ENCODE measurements around the gene ATP13A1.

ATP13A1 gene

DNA sequence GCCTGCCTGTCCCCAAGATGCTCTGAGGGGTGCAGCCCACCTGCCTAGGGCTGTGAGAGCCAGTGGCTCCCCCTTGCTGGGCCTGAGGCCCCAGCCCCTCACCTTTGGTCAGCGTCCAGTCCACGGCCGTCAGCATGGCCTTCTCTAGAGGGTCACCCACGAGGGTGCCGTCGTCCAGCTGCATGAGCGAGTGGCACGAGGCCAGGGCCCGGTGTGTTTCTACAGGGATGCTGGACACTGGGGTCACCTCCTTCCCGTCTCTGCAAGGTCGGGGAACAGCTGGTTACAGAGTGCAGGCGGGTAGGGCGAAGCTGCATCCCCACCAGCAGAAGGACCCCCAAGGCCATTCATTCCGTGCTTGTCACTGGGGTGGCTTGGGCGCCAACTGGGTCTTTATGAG is 9.0 kb downstream of the ATP13A1 start:
- no peak for ATAC-seq (ENCODE audit: low read depth)
- peaks cover 86% of the 10 kb centered on the region for H3K36me3 ChIP-seq (ENCODE audit: low read depth)
- no peaks in the 10 kb centered on the region for H3K9me3 ChIP-seq (ENCODE audit: severe bottlenecking)
- H3K4me3 ChIP-seq (ENCODE audit: severe bottlenecking), result no peak overlapping the region
- TF ChIP-seq, protein P1, sequence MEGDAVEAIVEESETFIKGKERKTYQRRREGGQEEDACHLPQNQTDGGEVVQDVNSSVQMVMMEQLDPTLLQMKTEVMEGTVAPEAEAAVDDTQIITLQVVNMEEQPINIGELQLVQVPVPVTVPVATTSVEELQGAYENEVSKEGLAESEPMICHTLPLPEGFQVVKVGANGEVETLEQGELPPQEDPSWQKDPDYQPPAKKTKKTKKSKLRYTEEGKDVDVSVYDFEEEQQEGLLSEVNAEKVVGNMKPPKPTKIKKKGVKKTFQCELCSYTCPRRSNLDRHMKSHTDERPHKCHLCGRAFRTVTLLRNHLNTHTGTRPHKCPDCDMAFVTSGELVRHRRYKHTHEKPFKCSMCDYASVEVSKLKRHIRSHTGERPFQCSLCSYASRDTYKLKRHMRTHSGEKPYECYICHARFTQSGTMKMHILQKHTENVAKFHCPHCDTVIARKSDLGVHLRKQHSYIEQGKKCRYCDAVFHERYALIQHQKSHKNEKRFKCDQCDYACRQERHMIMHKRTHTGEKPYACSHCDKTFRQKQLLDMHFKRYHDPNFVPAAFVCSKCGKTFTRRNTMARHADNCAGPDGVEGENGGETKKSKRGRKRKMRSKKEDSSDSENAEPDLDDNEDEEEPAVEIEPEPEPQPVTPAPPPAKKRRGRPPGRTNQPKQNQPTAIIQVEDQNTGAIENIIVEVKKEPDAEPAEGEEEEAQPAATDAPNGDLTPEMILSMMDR (IDR thresholded peaks at IDR 0.05; ENCODE audit: poor library complexity, severe bottlenecking), result no peak
- H3K27me3 ChIP-seq (ENCODE audit: insufficient read depth, poor library complexity, severe bottlenecking), result no peaks in the 10 kb centered on the region
- no peaks in the 10 kb centered on the region for H3K4me1 ChIP-seq (ENCODE audit: insufficient read depth, poor library complexity, severe bottlenecking)
- H3K27ac ChIP-seq (ENCODE audit: poor library complexity, severe bottlenecking), result no peak overlapping the region
- no peak for DNase-seq (ENCODE audit: low spot score)

DNA sequence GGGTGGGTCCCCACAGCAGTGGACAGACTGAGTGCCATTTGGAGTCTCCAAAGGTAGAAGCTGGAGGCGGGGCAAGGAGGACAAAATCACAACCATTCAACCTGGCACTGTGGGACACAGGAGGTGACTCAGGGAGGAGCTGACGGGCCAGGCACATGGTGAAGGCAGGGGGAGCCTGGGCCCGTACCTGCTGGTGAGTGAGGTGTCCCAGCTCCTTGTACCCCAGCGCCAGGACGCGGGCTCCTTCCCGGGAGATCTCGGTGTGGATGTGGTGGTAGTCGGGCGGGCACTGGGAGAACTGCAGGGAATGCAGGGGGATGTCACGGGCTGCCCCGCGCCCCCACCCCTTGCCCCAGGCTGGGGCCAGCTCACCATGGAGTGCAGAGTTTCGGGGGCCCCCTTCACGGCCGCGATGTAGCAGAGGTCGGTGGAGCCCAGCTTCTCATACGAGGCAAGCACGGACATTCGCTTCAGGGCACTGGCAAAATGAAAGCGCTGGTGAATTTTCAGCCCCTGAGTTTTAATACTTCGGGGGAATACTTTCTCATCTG is 9.8 kb downstream of the ATP13A1 start:
- TF ChIP-seq, protein P1 (IDR thresholded peaks at IDR 0.05; ENCODE audit: poor library complexity, severe bottlenecking), result no peak
- no peaks in the 10 kb centered on the region for H3K4me1 ChIP-seq (ENCODE audit: insufficient read depth, poor library complexity, severe bottlenecking)
- ATAC-seq (ENCODE audit: low read depth), result no peak
- H3K27me3 ChIP-seq (ENCODE audit: insufficient read depth, poor library complexity, severe bottlenecking), result no peaks in the 10 kb centered on the region
- H3K27ac ChIP-seq (ENCODE audit: poor library complexity, severe bottlenecking), result no peak overlapping the region
- no peak for DNase-seq (ENCODE audit: low spot score)
- no peaks in the 10 kb centered on the region for H3K9me3 ChIP-seq (ENCODE audit: severe bottlenecking)
- no peak overlapping the region for H3K4me3 ChIP-seq (ENCODE audit: severe bottlenecking)
- H3K36me3 ChIP-seq (ENCODE audit: low read depth), result peaks cover 82% of the 10 kb centered on the region

DNA sequence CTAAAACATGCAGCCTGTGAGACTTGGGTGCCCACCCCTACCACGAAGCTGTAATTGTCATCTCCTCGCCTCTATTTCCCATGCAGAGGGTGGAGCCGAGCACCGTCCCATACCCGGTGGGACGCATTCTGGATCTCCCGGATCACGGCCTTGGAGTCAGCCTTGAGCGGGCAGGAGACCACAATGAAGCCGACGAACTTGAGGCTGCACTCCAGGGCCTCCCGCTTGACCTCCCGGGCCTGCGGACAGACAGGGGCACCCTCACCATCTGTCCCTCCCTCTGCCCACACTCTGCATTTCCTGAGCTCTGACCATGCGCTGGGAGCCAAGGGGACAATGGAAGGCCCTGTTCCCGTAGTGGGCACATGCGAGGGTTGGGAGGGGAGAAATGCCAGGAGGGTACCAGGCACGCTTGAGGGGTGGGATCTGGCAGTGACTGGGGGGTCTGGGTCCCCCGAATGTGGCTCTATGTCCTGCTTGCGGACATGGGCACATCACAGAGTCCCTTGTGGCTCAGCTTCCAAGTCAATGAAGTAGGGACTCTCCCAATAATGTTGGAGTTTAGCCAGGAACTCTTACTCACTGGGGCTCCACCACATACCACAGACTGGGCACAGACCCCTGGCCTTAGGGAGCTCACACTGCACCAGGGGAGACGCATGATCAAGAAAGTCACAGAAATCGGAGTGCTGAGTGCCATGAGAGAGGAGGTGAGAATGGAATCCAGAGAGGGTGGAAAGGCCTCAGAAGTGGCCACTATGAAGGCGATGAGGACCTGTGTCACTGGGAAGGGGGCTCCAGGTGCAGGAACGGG is 10.8 kb downstream of the ATP13A1 start:
- DNase-seq (ENCODE audit: low spot score) (no peak), ATAC-seq (ENCODE audit: low read depth) (no peak)
- Histone ChIP-seq H3K9me3 (ENCODE audit: severe bottlenecking) (no peaks in the 10 kb centered on the region), H3K27ac (ENCODE audit: poor library complexity, severe bottlenecking) (no peak overlapping the region), H3K27me3 (ENCODE audit: insufficient read depth, poor library complexity, severe bottlenecking) (no peaks in the 10 kb centered on the region), H3K4me1 (ENCODE audit: insufficient read depth, poor library complexity, severe bottlenecking) (no peaks in the 10 kb centered on the region), H3K4me3 (ENCODE audit: severe bottlenecking) (no peak overlapping the region), H3K36me3 (ENCODE audit: low read depth) (peaks cover 79% of the 10 kb centered on the region)
- TF ChIP-seq, protein P1 (IDR thresholded peaks at IDR 0.05; ENCODE audit: poor library complexity, severe bottlenecking), result no peak

DNA sequence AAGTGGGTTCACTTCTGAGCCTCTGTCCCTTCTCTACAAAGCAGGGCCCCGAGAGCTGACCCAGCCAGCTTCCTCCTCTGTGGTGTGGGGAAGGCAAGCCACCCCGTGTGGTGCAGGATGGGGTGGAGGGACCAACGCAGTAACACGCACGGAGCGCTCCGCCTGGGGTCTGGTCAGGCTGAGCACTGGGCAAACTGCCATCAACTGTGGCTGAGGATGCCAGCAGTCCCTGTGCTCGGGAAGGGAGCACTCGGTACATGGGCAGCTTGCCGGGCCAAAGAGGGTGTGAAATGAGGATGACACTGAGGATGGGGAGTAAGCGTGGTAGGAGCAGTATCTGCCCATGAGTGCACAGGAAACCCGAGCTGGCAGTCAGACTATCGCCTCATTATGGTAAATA is 12.4 kb downstream of the ATP13A1 start:
- DNase-seq (ENCODE audit: low spot score), result no peak
- Histone ChIP-seq H3K27ac (ENCODE audit: poor library complexity, severe bottlenecking) (no peak overlapping the region), H3K4me1 (ENCODE audit: insufficient read depth, poor library complexity, severe bottlenecking) (no peaks in the 10 kb centered on the region), H3K27me3 (ENCODE audit: insufficient read depth, poor library complexity, severe bottlenecking) (no peaks in the 10 kb centered on the region), H3K9me3 (ENCODE audit: severe bottlenecking) (no peaks in the 10 kb centered on the region), H3K4me3 (ENCODE audit: severe bottlenecking) (no peak overlapping the region), H3K36me3 (ENCODE audit: low read depth) (peaks cover 71% of the 10 kb centered on the region)
- ATAC-seq (ENCODE audit: low read depth), result no peak
- TF ChIP-seq, protein P1 (IDR thresholded peaks at IDR 0.05; ENCODE audit: poor library complexity, severe bottlenecking), result no peak

DNA sequence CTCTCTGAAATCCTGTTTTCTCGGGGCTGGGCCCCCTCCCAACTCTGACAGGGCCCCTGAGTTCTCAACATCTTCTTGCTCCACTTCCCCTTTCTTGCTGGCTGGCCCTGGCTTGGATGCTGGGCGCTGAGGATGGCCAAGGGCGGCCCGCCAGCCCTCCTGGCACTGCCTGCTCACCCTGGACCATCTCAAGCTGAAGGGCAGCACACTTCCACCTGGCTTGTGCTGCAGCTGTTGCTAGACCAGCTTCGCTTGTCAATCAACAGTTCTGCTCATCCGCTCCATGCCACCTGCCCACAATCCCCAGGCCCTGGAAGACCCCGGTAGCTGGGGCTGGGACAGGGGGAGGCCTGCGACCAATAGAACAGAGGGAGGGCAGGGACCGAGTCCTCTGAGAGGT is 13.1 kb downstream of the ATP13A1 start:
- DNase-seq (ENCODE audit: low spot score), result no peak

More for the DNA sequence above, 13.1 kb downstream of the ATP13A1 start:
- Histone ChIP-seq H3K9me3 (ENCODE audit: severe bottlenecking) (no peaks in the 10 kb centered on the region), H3K27me3 (ENCODE audit: insufficient read depth, poor library complexity, severe bottlenecking) (no peaks in the 10 kb centered on the region), H3K36me3 (ENCODE audit: low read depth) (peaks cover 64% of the 10 kb centered on the region), H3K4me1 (ENCODE audit: insufficient read depth, poor library complexity, severe bottlenecking) (no peaks in the 10 kb centered on the region), H3K27ac (ENCODE audit: poor library complexity, severe bottlenecking) (no peak overlapping the region), H3K4me3 (ENCODE audit: severe bottlenecking) (no peak overlapping the region)
- ATAC-seq (ENCODE audit: low read depth), result no peak
- TF ChIP-seq, protein P1 (IDR thresholded peaks at IDR 0.05; ENCODE audit: poor library complexity, severe bottlenecking), result no peak

Measured in RWPE2 (cell line).